ENCODE data around the gene HIRA. TPM values are rescaled to one million over a fixed set of nuclear protein-coding genes. Genes with fewer than 3 reads are reported as not detected.

Gene HIRA
- total RNA-seq, 1 experiment from 2014 or later = 50.6 TPM

- H3K27ac ChIP-seq (ENCODE audit: low read depth, low read length, poor library complexity, severe bottlenecking) = no peak overlapping the region
- H3K36me3 ChIP-seq (ENCODE audit: insufficient read depth, low read length, poor library complexity, severe bottlenecking) = peaks cover 30% of the 10 kb centered on the region
- H3K4me3 ChIP-seq (ENCODE audit: low read depth, low read length, poor library complexity, severe bottlenecking) = no peak overlapping the region
- intact Hi-C loops (cut with micrococcal nuclease; ENCODE audit: unreplicated experiment) = no loop called here
- peaks cover 6% of the 10 kb centered on the region for H3K4me1 ChIP-seq (ENCODE audit: insufficient read depth, low read length, poor library complexity, severe bottlenecking)
- H3K9me3 ChIP-seq (ENCODE audit: low read depth, low read length, poor library complexity, severe bottlenecking) = no peaks in the 10 kb centered on the region
- ChIA-PET POLR2A (ENCODE audit: low non-redundant PET) (no interaction called here), CTCF (no interaction called here)
- TF ChIP-seq EZH2 (IDR thresholded peaks at IDR 0.05; ENCODE audit: borderline replicate concordance, low read depth, low read length, poor library complexity, severe bottlenecking) (no peak), CTCF (conservative IDR thresholded peaks at IDR 0.05; ENCODE audit: low read depth, low read length) (no peak)
- no TSS peak for BruUV-seq (replicated peaks)
- DNase-seq (ENCODE audit: low spot score) = no peak
- H3K27me3 ChIP-seq (replicated peaks; ENCODE audit: insufficient read depth, low read depth, low read length, poor library complexity) = no peaks in the 10 kb centered on the region
These were observed 17.9 kb upstream of the HIRA start for GRCh38 chr22:19449422-19449767.

- H3K9me3 ChIP-seq (ENCODE audit: low read depth, low read length, poor library complexity, severe bottlenecking) = no peaks in the 10 kb centered on the region
- H3K27me3 ChIP-seq (replicated peaks; ENCODE audit: insufficient read depth, low read depth, low read length, poor library complexity) = no peaks in the 10 kb centered on the region
- TF ChIP-seq EZH2 (IDR thresholded peaks at IDR 0.05; ENCODE audit: borderline replicate concordance, low read depth, low read length, poor library complexity, severe bottlenecking) (no peak), CTCF (conservative IDR thresholded peaks at IDR 0.05; ENCODE audit: low read depth, low read length) (no peak)
- intact Hi-C loops (cut with micrococcal nuclease; ENCODE audit: unreplicated experiment) = no loop called here
- CTCF ChIA-PET = no interaction called here
- peak overlapping the region; percentile 92 for H3K27ac ChIP-seq (ENCODE audit: low read depth, low read length, poor library complexity, severe bottlenecking)
- POLR2A ChIA-PET (ENCODE audit: low non-redundant PET) = no interaction called here
- H3K36me3 ChIP-seq (ENCODE audit: insufficient read depth, low read length, poor library complexity, severe bottlenecking) = peaks cover 30% of the 10 kb centered on the region
- peaks cover 6% of the 10 kb centered on the region for H3K4me1 ChIP-seq (ENCODE audit: insufficient read depth, low read length, poor library complexity, severe bottlenecking)
- peak overlapping the region; percentile 96 for H3K4me3 ChIP-seq (ENCODE audit: low read depth, low read length, poor library complexity, severe bottlenecking)
- DNase-seq (ENCODE audit: low spot score) = no peak
- BruUV-seq (replicated peaks) = no TSS peak
These were observed 17.3 kb upstream of the HIRA start for GRCh38 chr22:19448739-19449421.

- intact Hi-C loops (cut with micrococcal nuclease; ENCODE audit: unreplicated experiment) = no loop called here
- Histone ChIP-seq H3K9me3 (ENCODE audit: low read depth, low read length, poor library complexity, severe bottlenecking) (no peaks in the 10 kb centered on the region), H3K27ac (ENCODE audit: low read depth, low read length, poor library complexity, severe bottlenecking) (peak overlapping the region; percentile 92), H3K36me3 (ENCODE audit: insufficient read depth, low read length, poor library complexity, severe bottlenecking) (peaks cover 29% of the 10 kb centered on the region), H3K27me3 (replicated peaks; ENCODE audit: insufficient read depth, low read depth, low read length, poor library complexity) (no peaks in the 10 kb centered on the region), H3K4me3 (ENCODE audit: low read depth, low read length, poor library complexity, severe bottlenecking) (peak overlapping the region; percentile 96), H3K4me1 (ENCODE audit: insufficient read depth, low read length, poor library complexity, severe bottlenecking) (peaks cover 6% of the 10 kb centered on the region)
- POLR2A ChIA-PET (ENCODE audit: low non-redundant PET) = no interaction called here
- TF ChIP-seq CTCF (conservative IDR thresholded peaks at IDR 0.05; ENCODE audit: low read depth, low read length) (no peak), EZH2 (IDR thresholded peaks at IDR 0.05; ENCODE audit: borderline replicate concordance, low read depth, low read length, poor library complexity, severe bottlenecking) (no peak)
- TSS peak; percentile 80 for BruUV-seq (replicated peaks)
- CTCF ChIA-PET = no interaction called here
- peak; percentile 73 for DNase-seq (ENCODE audit: low spot score)
These were observed 16.6 kb upstream of the HIRA start for GRCh38 chr22:19448076-19448607.
